ENCODE data around the gene CDK6. TPM values are rescaled to one million over a fixed set of nuclear protein-coding genes. Genes with fewer than 3 reads are reported as not detected.

The CDK6 gene
- total and polyA plus RNA-seq, 4 donors = 1.6 to 66.4 (median 12.1) TPM

GRCh38 chr7:92824901-92825480 lies 11.4 kb downstream of the CDK6 start:
- H3K4me3 ChIP-seq = no peak overlapping the region
- H3K36me3 ChIP-seq (ENCODE audit: control insufficient read depth in 4 of 4, insufficient read depth in 4 of 4, low read length in 4 of 4) = no peaks in the 10 kb centered on the region
- H3K27me3 ChIP-seq (ENCODE audit: control insufficient read depth in 3 of 3, insufficient read depth in 3 of 3, low read length in 2 of 3) = no peaks in the 10 kb centered on the region
- H3K27ac ChIP-seq (ENCODE audit: low read depth in 1 of 2, low read length in 1 of 2) = no peak overlapping the region
- ATAC-seq (ENCODE audit: insufficient read depth, low FRiP score) (no peak), DNase-seq (no peak)
- 83 to 92% methylated on average over 3 of the region's 3 CpGs for WGBS, 2 donors
- peaks cover 0 to 25% (median 3%) of the 10 kb centered on the region in 5 donors for H3K4me1 ChIP-seq (ENCODE audit: control insufficient read depth in 5 of 5, insufficient read depth in 5 of 5, low read length in 5 of 5)
- H3K9ac ChIP-seq (ENCODE audit: insufficient read depth in 1 of 2, low read length in 2 of 2) = no peak overlapping the region
- TF ChIP-seq CTCF (IDR thresholded peaks at IDR 0.05; ENCODE audit: control extremely low read depth, extremely low read depth) = no peak
- H3K9me3 ChIP-seq (ENCODE audit: control insufficient read depth in 4 of 4, insufficient read depth in 3 of 4, low read length in 3 of 4) = peaks cover 0 to 4% (median 0%) of the 10 kb centered on the region in 4 donors

- Histone ChIP-seq H3K4me3 (no peak overlapping the region), H3K4me1 (ENCODE audit: control insufficient read depth in 5 of 5, insufficient read depth in 5 of 5, low read length in 5 of 5) (peaks cover 0 to 21% (median 3%) of the 10 kb centered on the region in 5 donors), H3K27me3 (ENCODE audit: control insufficient read depth in 3 of 3, insufficient read depth in 3 of 3, low read length in 2 of 3) (no peaks in the 10 kb centered on the region), H3K27ac (ENCODE audit: low read depth in 1 of 2, low read length in 1 of 2) (no peak overlapping the region), H3K36me3 (ENCODE audit: control insufficient read depth in 4 of 4, insufficient read depth in 4 of 4, low read length in 4 of 4) (no peaks in the 10 kb centered on the region), H3K9me3 (ENCODE audit: control insufficient read depth in 4 of 4, insufficient read depth in 3 of 4, low read length in 3 of 4) (peaks cover 0 to 5% (median 0%) of the 10 kb centered on the region in 4 donors), H3K9ac (ENCODE audit: insufficient read depth in 1 of 2, low read length in 2 of 2) (no peak overlapping the region)
- ATAC-seq (ENCODE audit: insufficient read depth, low FRiP score) (no peak), DNase-seq (no peak)
- no peak for TF ChIP-seq CTCF (IDR thresholded peaks at IDR 0.05; ENCODE audit: control extremely low read depth, extremely low read depth)
- WGBS, 2 donors = 30 to 44% methylated on average over 2 of the region's 2 CpGs
These were observed 11.9 kb downstream of the CDK6 start for GRCh38 chr7:92824450-92824849.

GRCh38 chr7:92823042-92823441 lies 13.3 kb downstream of the CDK6 start:
- peaks cover 0 to 5% (median 0%) of the 10 kb centered on the region in 4 donors for H3K9me3 ChIP-seq (ENCODE audit: control insufficient read depth in 4 of 4, insufficient read depth in 3 of 4, low read length in 3 of 4)
- peaks cover 0 to 21% (median 3%) of the 10 kb centered on the region in 5 donors for H3K4me1 ChIP-seq (ENCODE audit: control insufficient read depth in 5 of 5, insufficient read depth in 5 of 5, low read length in 5 of 5)
- DNase-seq (no peak), ATAC-seq (ENCODE audit: insufficient read depth, low FRiP score) (no peak)
- H3K9ac ChIP-seq (ENCODE audit: insufficient read depth in 1 of 2, low read length in 2 of 2) = no peak overlapping the region
- no peak for TF ChIP-seq CTCF (IDR thresholded peaks at IDR 0.05; ENCODE audit: control extremely low read depth, extremely low read depth)
- H3K4me3 ChIP-seq = no peak overlapping the region
- H3K27me3 ChIP-seq (ENCODE audit: control insufficient read depth in 3 of 3, insufficient read depth in 3 of 3, low read length in 2 of 3) = no peaks in the 10 kb centered on the region
- 89 to 100% methylated on average over 1 of the region's 1 CpG for WGBS, 2 donors
- H3K36me3 ChIP-seq (ENCODE audit: control insufficient read depth in 4 of 4, insufficient read depth in 4 of 4, low read length in 4 of 4) = peaks cover 0 to 2% (median 0%) of the 10 kb centered on the region in 4 donors
- H3K27ac ChIP-seq (ENCODE audit: low read depth in 1 of 2, low read length in 1 of 2) = no peak overlapping the region

GRCh38 chr7:92820191-92820590 lies 16.2 kb downstream of the CDK6 start:
- Histone ChIP-seq H3K4me1 (ENCODE audit: control insufficient read depth in 5 of 5, insufficient read depth in 5 of 5, low read length in 5 of 5) (peaks cover 0 to 9% (median 1%) of the 10 kb centered on the region in 5 donors), H3K4me3 (no peak overlapping the region), H3K36me3 (ENCODE audit: control insufficient read depth in 4 of 4, insufficient read depth in 4 of 4, low read length in 4 of 4) (peaks cover 0 to 5% (median 1%) of the 10 kb centered on the region in 4 donors), H3K9me3 (ENCODE audit: control insufficient read depth in 4 of 4, insufficient read depth in 3 of 4, low read length in 3 of 4) (peaks cover 0 to 12% (median 2%) of the 10 kb centered on the region in 4 donors), H3K9ac (ENCODE audit: insufficient read depth in 1 of 2, low read length in 2 of 2) (no peak overlapping the region), H3K27ac (ENCODE audit: low read depth in 1 of 2, low read length in 1 of 2) (no peak overlapping the region), H3K27me3 (ENCODE audit: control insufficient read depth in 3 of 3, insufficient read depth in 3 of 3, low read length in 2 of 3) (no peaks in the 10 kb centered on the region)
- TF ChIP-seq CTCF (IDR thresholded peaks at IDR 0.05; ENCODE audit: control extremely low read depth, extremely low read depth) = no peak
- DNase-seq (no peak), ATAC-seq (ENCODE audit: insufficient read depth, low FRiP score) (no peak)
- WGBS, 2 donors = 88 to 90% methylated on average over 3 of the region's 3 CpGs

All from lung (tissue), 12 donors.